ENCODE measurements around the gene NR2C2.

DNA sequence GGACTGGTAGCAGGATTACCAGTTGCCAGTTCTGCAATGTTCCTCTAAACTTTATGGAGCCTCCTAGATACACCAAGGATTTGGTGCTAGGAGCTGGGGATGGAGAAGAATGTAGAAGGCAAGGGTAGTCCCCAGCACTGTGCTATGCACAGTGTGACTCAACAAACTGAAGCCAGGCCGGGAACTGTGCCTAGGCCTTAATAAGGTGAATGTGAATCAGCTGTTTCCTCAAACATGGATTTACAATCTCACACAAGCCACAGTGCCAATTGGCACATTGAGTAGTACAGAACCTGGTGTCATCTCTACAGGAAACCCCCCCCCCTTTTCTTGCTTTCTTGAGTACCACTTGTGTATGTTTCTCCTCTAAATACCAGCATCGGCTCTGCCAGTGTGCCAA lies 85.3 kb downstream of the NR2C2 start:
- TF ChIP-seq, protein P1, sequence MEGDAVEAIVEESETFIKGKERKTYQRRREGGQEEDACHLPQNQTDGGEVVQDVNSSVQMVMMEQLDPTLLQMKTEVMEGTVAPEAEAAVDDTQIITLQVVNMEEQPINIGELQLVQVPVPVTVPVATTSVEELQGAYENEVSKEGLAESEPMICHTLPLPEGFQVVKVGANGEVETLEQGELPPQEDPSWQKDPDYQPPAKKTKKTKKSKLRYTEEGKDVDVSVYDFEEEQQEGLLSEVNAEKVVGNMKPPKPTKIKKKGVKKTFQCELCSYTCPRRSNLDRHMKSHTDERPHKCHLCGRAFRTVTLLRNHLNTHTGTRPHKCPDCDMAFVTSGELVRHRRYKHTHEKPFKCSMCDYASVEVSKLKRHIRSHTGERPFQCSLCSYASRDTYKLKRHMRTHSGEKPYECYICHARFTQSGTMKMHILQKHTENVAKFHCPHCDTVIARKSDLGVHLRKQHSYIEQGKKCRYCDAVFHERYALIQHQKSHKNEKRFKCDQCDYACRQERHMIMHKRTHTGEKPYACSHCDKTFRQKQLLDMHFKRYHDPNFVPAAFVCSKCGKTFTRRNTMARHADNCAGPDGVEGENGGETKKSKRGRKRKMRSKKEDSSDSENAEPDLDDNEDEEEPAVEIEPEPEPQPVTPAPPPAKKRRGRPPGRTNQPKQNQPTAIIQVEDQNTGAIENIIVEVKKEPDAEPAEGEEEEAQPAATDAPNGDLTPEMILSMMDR (IDR thresholded peaks at IDR 0.05), result no peak
- no peak for TF ChIP-seq EP300 (IDR thresholded peaks at IDR 0.05)

All from esophagus muscularis mucosa (tissue), 3 donors.